Endothelial cell of hepatic sinusoid (primary cell): ENCODE measurements around the gene ZNF683.

Source experiments
- in situ Hi-C: cut with HindIII; loops from 2 replicates; pipeline ENCODE4 v1.10.0; 2017; ENCODE audit warnings: low sequenced_read_pairs

Gene ZNF683

DNA sequence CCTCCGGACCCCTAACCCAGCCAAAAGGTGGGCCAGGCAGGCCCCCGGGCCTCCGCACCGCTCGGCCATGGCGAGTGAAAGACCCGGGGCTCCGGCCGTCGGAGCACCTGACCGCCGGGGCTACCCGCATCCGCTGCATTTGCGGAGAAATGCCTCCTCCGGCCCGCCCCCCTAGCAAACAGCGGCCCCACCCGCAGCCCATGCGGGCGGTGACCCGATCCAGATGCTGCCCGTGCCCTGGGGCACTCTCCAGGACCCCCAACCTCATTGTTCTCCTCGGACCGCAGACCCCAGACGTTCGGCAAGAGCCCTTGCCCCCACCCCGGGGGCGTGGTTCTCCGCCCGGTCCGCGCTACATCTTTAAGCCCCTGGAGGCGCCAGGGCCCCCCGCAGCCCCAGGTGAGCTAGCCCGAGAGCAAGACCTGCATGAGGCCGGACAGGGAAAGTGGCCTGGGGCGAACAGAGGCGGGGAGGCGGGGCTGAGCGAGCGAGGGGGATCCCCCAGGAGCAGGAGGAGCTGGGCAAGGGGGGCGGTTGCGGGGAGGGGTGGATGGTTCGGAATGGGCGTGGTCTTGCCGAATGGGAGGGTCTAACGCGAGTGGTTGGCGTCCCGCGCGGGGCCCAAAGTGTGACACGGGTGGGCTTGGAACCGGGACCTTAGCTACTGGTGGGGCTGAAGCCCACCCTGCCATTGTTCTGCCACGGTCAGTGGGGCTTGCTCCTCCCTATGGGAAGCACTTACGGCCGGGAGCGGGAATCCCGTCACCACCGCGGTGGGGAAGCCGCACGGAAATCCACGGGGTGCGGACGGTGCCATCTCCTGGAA is 12.4 kb downstream of the ZNF683 start:
- in situ Hi-C loops, result loop anchor here (5.0 kb wide), 1 partner anchor 88 kb away; no protein-coding TSS in a partner anchor

DNA sequence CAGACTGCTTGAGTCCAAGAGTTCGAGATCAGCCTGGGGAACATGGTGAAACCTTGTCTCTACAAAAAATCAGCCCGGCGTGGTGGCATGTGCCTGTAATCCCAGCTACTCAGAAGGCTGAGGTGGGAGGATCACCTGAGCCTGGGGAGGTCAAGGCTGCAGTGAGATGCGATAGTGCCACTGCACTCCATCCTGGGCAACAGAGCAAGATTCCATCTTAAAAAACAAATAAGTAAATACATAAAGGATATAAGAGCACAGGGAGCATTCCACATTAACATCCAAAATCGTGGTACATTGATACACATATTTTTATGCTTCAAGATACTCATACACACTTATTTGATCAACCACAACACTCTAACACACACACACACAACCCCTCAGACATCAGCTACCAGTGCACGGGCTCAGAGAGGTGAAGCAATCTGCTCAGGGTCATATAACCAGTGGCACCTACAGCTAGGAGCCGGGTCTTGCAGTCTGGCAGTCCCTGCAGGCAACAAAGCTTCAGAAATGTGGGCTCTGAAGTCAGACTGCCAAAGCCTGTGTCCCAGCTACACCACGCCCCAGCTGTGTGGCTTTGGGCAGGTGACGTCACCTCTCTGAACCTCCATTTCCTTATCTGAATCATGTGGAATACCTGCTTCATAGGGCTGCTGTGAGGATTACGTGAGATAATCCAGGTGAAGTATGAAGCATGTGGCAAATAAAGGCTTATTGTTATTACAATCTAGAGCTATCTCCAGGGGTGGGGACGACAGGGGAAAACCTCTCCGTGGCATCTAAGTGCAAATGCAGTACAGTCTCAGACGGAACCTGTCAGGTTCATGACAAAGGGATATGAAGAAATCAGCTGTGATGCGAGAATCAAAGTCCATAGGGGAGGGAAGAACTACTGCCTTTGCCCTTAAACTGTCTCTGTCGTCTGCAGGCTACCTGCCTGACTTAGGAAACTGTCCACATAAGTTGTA is 13.9 kb downstream of the ZNF683 start:
- in situ Hi-C loops, result no loop called here

DNA sequence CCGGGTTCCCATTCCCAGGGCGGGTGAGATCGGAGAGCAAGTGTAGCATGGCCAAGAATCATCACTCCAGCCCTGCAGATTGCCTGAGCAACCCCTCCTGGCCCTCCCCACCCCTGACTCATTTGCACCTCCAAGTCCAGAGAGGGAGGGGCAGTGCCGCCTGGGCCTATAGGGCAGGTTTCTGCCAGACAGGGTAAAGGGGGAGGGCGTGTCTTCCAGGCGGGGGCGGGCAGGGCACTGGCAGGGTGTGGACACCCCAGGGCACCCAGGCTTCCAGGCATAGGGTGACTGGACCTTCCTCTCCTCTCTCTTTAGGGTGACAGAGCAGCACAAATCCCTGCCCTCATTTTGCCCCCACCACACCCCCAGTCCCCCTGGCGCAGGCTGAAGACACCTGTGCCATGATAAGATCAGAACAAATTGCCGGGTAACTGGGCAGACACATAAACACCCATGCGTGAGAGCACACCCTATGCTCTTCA is 15.4 kb downstream of the ZNF683 start:
- in situ Hi-C loops, result no loop called here

DNA sequence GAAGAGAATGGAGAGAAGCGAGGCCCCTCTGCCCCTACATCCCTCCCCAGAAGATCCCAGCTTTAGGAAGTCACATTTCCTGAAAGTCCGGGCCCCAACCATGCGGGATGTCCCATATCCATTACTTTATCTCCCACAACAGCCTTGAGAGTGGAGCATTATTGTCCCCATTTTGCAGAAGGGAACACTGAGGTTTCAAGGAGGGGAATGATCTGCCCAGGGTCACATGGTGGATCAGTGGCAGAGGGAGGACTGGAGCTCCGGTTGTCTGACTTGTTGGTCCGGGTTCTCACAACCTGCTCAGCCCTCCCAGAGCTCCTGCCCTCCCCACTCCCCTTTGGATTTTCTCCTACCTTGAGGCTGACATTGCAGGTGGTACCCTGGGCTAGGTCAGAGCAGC is 16.4 kb downstream of the ZNF683 start:
- in situ Hi-C loops, result no loop called here

DNA sequence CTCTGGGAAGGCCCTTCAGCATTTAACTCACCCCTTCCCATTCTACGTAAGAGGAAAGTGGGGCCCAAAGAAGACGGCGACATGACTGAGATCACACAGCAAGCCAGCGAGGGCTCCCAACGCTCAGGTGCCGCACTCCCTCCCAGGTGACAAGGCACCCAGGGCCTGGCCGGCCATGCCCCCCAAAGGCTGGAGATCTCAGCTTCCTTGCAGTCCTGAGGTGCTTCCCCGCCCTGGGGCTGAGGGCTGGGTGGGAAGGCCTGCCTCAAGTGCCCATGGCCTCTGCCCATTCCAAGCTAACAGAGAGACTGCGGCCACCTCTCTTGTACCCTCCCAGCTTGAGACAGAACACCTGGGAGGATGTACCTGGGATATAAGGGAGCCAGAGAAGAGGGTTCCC is 17.6 kb downstream of the ZNF683 start:
- in situ Hi-C loops, result no loop called here

DNA sequence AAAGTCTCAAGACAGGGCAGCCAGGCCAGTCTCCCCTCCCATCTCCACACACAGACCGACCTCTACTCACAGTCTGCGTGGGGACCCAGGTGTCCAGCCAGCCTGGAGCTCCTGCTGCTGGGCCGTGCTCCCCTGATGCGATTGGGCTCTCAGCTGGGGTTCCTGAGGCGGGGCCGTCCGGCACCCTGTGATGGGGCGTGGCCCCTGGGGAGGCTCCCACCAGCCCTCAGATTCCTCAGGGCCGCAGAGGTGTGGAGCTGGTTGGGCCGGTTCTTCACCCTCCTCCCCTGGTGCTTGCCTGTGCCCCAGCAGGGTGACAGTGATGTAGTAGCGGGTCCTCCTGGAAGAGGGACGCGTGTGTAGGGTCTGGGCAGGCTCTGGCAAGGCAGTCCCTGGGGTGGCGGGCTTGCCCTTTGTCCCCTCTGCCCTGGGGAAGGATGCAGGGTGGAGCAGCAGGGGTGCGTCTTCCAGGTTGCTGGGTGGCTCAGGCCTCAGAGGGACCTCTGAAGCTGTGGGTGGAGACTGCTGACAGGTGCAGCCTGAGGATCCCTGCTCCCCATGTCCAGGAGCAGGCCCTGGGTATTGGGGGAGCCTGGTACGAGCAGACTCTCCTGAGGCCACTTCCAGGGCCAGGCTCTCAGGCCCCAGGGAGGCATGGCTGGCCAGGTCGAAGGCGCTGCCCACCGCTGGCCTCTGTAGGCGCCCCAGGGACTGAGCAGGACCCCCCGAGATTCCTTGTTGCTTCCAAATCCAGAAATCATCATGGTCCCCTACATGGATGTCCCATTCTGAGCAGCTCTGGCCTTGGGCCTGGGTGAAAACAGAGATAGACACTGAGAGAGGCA is 18.4 kb downstream of the ZNF683 start, which contains the start of gene CRYBG2:
CRYBG2 (minus strand) TSS at position 155 of the 845 bp plus-strand sequence. CDS start 7,473 bp downstream, outside the sequence.
- in situ Hi-C loops, result no loop called here

DNA sequence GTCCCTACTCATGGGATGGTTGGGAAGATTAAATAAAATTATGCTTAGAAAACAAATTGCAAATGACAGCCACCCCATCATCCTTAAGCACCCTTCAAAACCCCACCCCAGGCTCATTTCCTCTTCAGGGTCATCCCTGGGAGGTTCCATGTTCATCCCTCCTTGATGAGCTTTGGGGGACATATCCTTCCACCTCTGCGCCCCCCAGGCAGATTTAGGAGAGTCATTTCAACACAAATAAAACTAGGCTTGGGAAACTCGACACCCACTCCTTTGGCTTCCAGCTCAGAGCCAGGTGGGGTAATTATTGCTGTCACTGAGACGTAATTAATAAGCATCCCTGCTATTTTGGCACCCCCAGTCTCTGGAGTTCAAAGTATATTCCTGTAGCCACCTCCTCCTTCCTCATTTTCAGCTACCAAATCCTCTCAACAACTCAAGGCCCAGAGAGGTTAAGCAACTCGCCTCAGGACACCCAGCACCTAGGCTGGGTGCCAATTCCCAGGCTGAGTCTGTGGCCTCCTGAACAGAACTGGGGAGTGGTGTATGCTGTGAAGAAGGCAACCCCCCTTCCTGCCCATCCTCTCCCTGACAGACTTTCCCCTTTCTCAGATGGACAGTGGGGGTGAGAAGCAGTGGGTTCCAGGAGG is 19.2 kb downstream of the ZNF683 start:
- in situ Hi-C loops, result no loop called here

DNA sequence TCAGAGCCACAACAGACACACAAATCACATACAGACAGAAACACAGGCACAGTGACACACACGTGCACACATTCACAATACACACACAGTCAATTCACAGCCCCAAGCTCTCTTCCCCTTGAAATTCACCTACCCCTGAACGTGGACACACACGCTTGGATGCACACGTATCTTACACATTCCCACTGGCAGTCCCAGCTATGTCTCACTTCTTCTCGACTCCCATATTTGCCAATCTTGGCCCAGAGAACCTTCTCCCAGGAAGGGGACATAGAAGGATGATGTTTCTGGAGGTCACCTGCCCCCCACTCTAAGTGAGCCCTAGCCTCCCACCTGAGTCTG is 20.2 kb downstream of the ZNF683 start:
- in situ Hi-C loops, result no loop called here

DNA sequence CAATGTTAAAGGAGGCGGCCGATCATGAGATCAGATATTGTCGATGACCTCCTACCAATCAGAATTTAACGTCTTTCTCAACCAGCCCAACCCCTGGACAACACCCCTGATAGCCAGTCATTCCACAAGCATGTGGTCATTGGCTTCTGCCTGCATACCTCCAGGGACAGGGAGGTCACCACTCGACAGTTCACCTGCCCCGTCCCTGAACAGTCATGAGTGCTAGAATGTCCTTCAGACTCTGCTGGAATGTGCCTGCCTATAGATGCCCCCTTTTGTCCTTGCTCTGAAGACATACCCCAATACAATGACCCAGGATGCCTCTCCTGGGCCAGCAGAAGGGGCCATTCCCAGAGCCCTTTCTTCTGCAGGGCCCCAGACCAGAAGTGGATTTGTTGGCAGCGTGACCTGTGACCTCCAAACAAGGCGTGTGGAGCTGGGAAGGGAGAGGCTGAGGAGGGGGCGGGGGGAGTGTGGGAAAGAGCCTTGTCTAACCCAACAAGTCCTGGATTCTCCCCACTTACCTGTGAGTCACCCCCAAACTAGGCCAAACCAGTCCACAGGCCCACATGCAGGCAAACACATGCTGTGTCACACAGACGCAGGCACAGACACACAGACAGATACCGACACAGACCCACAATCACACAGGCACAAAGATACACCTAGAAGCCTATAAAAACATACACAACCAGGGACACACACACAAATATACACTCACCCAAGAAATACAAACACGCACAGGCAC is 20.8 kb downstream of the ZNF683 start:
- in situ Hi-C loops, result no loop called here

DNA sequence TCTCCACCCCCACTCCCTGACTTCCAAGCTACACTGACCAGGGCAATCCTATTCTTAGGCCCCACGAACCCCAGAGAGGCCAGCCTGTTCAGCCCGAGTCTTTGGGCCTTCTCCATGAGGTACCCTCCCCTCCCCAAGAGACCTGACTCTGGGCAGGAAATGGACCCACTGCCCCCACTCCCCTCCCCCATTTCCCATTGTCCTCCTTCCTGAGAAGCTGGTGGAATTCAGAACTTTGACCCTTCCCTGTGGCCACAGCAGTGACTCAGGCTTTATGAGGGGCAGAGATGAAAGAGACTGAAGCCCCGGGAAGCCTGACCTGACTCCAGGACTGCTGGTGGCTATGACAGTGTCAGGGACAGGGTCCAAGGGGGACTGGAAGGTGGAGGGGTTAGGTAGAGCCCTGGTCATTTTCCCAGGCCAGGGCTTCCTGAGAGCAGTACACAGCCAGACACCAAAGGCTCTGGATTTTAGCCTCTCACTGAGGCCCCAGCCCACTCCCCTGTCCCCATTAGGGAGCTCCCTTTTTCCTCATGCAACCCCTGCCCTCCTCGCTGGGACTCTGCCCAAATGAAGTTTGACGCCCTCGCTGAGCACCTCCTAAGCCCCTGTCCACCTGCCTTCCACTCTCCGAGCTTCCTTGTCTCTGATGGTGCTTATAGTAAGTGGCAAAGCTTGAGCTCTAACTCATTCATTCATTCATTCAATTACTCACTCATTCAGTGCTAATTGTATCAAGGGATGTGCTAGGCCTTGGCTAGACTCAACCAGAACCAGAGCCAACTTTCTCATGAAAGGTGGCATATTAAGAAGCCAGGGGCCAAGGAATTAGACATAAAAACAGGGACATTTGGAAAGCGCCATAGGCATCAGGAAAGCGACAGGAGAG is 21.6 kb downstream of the ZNF683 start:
- in situ Hi-C loops, result no loop called here

DNA sequence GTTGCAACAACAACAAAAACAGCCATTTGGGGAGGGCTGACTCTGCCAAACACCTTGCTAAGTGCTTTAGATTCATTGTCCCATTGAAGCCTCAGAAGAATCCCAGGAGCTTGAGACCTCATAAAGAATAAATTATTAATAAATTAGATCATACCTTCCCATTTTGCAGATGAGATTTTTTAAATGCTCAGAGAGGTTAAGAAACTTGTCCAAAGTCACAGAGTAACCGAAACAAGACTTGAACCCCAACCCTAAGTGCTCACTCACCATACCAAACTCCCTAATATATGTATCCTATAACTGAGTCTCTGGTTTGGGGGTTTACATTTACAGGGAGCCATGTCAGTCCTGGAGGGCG is 22.2 kb downstream of the ZNF683 start:
- in situ Hi-C loops, result no loop called here

DNA sequence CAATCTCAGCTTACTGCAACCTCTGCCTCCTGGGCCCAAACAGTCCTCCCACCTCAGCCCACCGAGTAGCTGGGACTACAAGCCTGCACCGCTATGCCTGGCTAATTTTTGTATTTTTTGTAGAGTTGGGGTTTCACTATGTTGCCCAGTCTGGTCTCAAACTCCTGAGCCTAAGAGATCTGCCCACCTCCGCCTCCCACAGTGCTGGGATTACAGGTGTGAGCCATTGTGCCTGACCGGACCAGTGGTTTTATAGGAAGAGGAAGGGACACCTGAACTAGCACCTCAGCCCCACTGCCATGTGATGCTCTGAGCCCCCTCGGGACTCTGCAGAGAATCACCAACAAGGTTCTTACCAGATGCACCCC is 22.7 kb downstream of the ZNF683 start:
- in situ Hi-C loops, result no loop called here

DNA sequence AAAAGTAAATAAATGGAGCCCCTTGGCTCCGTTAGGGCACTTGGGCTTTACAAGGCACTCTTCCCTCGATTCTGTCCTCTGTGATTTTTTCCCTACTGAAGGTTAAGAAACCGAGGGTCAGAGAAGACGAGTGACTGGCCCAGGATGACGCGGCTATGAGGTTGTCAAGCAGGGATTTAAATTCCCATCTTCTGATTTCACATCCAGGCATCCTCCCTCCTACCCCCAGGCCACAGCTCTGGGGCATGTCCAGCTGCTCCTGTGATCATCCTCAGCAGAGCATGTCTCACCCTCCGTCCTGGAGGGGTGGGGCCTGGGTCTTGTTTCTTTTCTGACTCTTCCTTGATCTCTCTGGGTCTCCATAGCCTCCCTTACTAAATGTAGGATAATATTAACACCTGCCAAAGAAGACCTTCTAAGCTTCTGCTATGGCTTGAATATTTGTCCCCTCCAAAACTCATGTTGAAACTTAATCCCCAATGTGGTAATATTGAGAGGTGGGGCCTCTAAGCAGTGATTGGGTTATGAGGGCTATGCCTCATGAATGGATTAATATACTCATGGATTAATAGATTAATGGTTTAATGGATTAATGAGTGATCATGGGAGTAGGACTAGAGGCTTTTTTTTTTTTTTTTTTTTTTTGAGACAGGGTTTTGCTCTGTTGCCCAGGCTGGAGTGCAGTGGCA is 23.2 kb downstream of the ZNF683 start:
- in situ Hi-C loops, result no loop called here

DNA sequence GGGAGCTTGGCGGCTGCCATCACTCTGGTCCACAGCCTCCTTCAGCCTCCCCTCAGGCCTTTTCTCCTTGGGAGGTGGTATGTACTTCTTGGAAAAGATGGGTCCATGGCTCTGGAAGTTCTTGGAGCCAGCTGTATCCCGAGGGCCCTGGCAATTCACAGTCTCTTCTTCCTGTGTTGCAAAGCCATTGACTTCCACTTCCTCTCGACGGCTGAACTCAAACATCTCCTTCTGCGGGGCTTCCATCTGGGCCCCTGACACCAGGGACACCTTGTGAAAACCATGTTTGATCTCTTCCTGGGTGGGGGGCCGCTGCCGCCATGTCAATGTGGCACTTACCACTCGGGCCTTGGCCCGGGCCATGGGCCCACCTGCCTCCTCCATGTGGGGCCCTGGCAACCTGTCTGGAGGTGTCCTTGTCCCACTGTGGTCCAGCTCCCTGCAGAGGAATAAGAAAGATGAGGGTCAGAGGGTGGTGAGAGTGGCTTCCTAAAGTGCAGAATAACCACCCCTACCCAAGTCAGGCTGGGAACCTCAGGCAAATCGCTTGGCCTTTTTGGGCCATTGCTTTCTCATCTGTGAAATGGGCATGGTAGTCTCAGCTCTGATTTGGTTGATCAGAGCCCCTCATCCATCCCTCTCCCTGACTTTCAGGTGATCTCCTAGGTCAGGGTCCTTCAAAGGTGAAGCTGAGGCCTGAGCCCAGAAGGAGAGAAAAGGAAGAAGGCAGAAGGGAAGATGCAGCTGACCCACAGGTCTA is 26.1 kb downstream of the ZNF683 start:
- in situ Hi-C loops, result no loop called here

DNA sequence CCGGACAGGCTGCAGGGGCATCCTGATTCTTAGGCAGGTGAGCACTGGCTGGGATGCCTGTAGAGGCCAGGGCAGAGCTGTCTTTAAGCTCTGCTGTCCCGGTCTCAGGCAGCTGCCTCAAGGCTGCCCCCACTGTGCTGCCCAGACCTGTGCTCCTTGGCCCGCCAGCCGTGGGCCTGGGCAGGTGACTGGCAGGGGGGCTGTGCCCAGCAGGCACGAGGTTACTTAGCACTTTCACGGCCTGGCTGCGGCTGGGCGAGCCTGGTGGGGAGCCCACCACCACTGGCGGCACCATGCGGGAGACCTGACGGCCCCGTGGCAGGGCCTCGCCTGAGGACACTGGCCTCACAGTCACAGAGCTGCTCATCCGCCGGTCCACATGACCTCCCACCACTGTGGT is 26.8 kb downstream of the ZNF683 start:
- in situ Hi-C loops, result no loop called here

DNA sequence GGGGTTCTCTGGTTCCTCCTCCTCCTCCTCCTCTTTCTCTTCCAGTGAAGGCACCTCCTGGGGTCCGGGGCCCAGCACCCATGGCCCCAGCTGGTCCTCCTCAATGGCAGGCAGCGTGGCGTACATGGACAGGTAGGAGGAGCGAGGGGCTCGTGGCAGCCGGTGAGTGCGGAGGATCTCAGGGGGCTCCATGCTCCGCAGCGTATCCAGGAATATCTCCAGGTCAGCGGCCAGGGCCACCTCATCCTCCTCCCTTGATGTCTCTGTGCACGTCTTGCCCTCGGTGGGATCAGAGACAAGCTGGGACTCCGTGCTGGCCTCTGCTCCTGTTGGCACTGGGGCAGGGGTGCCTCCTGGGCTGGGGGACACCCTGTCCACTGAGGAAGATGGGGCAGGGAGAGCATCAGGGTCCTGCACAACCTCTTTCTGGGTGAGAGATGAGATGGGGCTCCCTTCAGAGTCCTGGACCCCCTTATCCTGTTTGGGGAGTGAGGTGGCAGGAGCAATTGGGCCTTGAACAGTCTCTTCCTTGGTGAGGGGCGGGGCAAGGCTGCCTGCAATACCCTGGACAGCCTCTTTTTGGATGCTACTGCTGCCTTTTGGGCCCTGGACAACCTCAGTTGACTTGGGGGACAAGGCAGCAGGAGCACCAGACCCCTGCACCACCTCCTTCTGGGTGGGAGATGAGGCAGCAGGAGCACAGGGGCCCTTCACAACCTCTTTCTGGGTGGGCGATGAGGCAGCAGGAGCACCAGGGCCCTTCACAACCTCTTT is 28.2 kb downstream of the ZNF683 start:
- in situ Hi-C loops, result no loop called here

DNA sequence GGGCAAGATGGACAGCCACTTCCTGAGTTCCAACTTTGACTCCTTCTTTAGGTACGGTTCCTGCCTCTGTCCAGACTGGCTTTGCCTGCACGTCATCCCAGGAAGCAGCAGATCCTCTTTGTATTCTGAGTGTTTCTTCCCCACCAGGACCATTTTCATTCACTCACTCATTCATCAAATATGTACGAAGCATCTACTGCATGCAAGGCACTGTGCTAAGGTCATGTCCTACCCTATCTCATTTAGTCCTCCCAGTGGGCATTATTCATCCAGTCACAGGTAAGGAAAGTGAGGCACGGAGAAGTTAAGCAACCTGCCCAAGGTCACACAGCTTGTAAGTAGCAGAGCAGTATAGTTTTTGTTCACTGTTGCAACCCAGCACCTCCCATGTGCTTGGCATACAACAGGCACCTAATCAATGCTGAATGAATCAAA is 32.5 kb downstream of the ZNF683 start:
- in situ Hi-C loops, result no loop called here
